Spleen (tissue), 11 donors: ENCODE results near the gene MPIG6B. TPM values are rescaled to one million over a fixed set of nuclear protein-coding genes. Genes with fewer than 3 reads are reported as not detected.

Experiments used
- DNase-seq: peaks from one replicate; pipeline ENCODE4 v3.0.0-alpha.2; 2020
- H3K27ac ChIP-seq, 8 donors: fragments of 200-600 bp; sonication (generic) in 7 of 8; 1 replicate in 4 of 8; 2 replicates in 4 of 8; pipeline versions ENCODE4 v1.5.0 to v1.8.0; 2016 to 2021; ENCODE audit warnings: inconsistent platforms in 4 of 8, mild to moderate bottlenecking in 4 of 8, moderate library complexity in 1 of 8
- H3K27me3 ChIP-seq, 7 donors: fragments of 200-600 bp; sonication (generic) in 6 of 7; replicated peaks in 1 of 7; 1 replicate in 4 of 7; 2 replicates in 3 of 7; pipeline versions ENCODE4 v1.5.0 to v1.8.0; 2016 to 2021; ENCODE audit warnings: inconsistent platforms in 3 of 7, mild to moderate bottlenecking in 1 of 7
- H3K36me3 ChIP-seq, 6 donors: fragments of 200-600 bp; sonication (generic) in 5 of 6; 1 replicate in 4 of 6; 2 replicates in 2 of 6; pipeline versions ENCODE4 v1.5.0 to v1.8.0; 2016 to 2021; ENCODE audit warnings: inconsistent platforms in 2 of 6
- H3K4me1 ChIP-seq, 6 donors: fragments of 200-600 bp; sonication (generic) in 5 of 6; 1 replicate in 3 of 6; 2 replicates in 3 of 6; pipeline versions ENCODE4 v1.5.0 to v1.8.0; 2016 to 2021; ENCODE audit warnings: inconsistent platforms in 3 of 6
- H3K4me3 ChIP-seq, 8 donors: fragments of 200-600 bp; sonication (generic) in 7 of 8; 1 replicate in 4 of 8; 2 replicates in 4 of 8; pipeline versions ENCODE4 v1.5.0 to v1.8.0; 2016 to 2021; ENCODE audit warnings: inconsistent platforms in 4 of 8, mild to moderate bottlenecking in 4 of 8, moderate library complexity in 2 of 8
- H3K9me3 ChIP-seq, 8 donors: fragments of 200-600 bp; sonication (generic) in 7 of 8; 1 replicate in 4 of 8; 2 replicates in 4 of 8; pipeline versions ENCODE4 v1.5.0 to v1.8.0; 2016 to 2021; ENCODE audit warnings: inconsistent platforms in 4 of 8
- CTCF ChIP-seq, 11 experiments: fragments of 200-600 bp in 7 of 11; fragments of 450-650 bp in 4 of 11; sonication (generic) in 4 of 11; IDR thresholded peaks in 8 of 11; conservative IDR thresholded peaks in 3 of 11; 1 replicate in 7 of 11; 2 replicates in 4 of 11; pipeline versions ENCODE4 v1.4.0 to v1.8.0; 2016 to 2021; ENCODE audit warnings: antibody characterized with exemption in 11 of 11, inconsistent platforms in 4 of 11, mild to moderate bottlenecking in 1 of 11
- POLR2A ChIP-seq, 3 donors: fragments of 450-650 bp; IDR thresholded peaks; one replicate each; pipeline ENCODE4 v1.5.1; 2017; ENCODE audit warnings: antibody characterized with exemption in 3 of 3, mild to moderate bottlenecking in 1 of 3
- POLR2AphosphoS5 ChIP-seq, 3 donors: sonication (generic); formaldehyde crosslinking; IDR thresholded peaks; one replicate each; pipeline ENCODE4 v1.5.1; 2017; ENCODE audit warnings: antibody characterized with exemption in 3 of 3
- WGBS, 5 donors: extraction: QIAGEN DNeasy Blood & Tissue Kit in 3 of 5; methylation state at CpG; one replicate each; pipeline versions ENCODE4 v1.1.5 to v1.1.7; 2013 to 2018; 5-methylcytosine and 5-hydroxymethylcytosine counted together
- intact Hi-C: fragments of 100-400 bp; cut with DNase I; formaldehyde crosslinking; loops from one replicate; pipeline ENCODE4 v1.15.0; 2023; ENCODE audit warnings: low total_unique reads
- polyA plus RNA-seq, 3 donors: library from polyadenylated mRNA; stranded (reverse); fragments of 200-250 nt; gene quantifications; one replicate each; pipeline ENCODE4 v1.2.1, GENCODE V29; 2013
- total RNA-seq, 7 donors: library from RNA; depleted of rRNA in 3 of 7; stranded (reverse); fragments of >200 nt in 3 of 7; fragmentation: NEBNext Ultra II Directional in 4 of 7; extraction: Animal tissue kit (Norgen Biotek cat#: 25700) in 4 of 7; gene quantifications; one replicate each; pipeline versions ENCODE4 v1.1.0 to v1.2.1, GENCODE V29; 2016 to 2021
- donor health status: healthy with polysubstance abuse.
- donor health status: DM: no; HTN: no; CAD: no; lungs with moderate emphysema.
- donor health status: DM: no; HTN: no; CAD: no.
- donor health status: Bipolar disorder and iron deficiency.
- donor health status: healthy.
- donor health status: DM: no; HTN: no; CAD: no.
- donor health status: DM: yes; HTN: yes; CAD: no.

The MPIG6B gene
- total and polyA plus RNA-seq, 10 donors, result 0.46 to 15.1 (median 9.3) TPM

DNA sequence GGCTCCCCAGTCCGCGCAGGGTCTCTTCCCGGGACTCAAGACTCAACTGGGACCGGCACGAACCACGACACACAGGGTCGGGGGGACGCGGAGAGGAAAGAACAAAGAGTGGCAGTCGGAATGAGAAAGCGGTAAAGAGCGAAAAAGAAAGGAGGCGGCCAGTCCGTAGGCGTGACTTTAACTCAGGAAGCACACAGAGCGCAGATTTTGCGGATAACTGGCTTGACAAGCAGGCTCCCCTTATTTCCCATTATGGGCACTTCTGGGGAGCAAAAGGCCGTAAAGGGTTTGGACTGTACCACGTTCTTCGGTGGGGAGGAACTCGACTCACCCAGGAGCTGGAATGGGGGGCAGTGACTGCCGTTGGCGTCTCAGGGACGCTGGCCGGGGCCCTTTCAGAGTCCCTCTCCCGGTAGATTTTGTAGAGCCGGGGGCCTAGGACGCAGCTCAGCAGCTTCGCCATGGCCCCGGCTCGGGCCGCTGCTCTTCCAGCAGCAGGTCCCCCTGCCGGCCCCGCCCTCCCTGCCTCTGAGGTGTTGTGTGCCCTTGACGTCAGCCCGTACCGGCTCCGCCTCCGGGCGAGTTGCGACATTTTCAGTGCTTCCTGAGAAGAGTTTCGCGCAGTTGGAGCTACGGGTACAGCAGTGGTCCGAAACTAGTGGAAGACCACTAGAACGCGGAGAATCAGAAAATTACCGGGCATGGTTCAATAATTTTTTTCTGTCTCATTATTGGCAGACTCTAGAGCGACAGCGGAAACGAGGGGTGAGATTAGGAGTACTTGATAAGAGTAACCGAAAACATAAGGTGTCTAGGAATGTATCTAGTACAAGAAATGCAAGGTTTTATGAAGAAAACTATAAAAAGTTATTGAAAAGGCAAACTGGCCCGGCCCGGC is 20.1 kb upstream of the MPIG6B start, which contains the start of gene ABHD16A:
ABHD16A (minus strand) TSS at position 506 of the 898 bp plus-strand sequence; CDS start at position 463, 43 bp downstream.
- peak within 1 kb of the TSS; percentile 97 to 100 (median 99) for H3K27ac ChIP-seq
- H3K4me3 ChIP-seq, result peak within 1 kb of the TSS; percentile 52 to 82 (median 61)
- H3K27me3 ChIP-seq, result no peaks in the 10 kb centered on the region
- peak; percentile 100 for DNase-seq
- TF ChIP-seq POLR2AphosphoS5 (IDR thresholded peaks at IDR 0.05) (peak; percentile 98 to 99 (median 99)), POLR2A (IDR thresholded peaks at IDR 0.05) (peak; percentile 89 to 94 (median 92)), CTCF (IDR thresholded peaks at IDR 0.05 in 8 of 11, conservative IDR thresholded peaks at IDR 0.05 in 3 of 11) (peak in 7 of 11 experiments; percentile 25 to 58 (median 48))
- H3K9me3 ChIP-seq, result no peaks in the 10 kb centered on the region
- intact Hi-C loops, result no loop called here
- peaks cover 15 to 54% (median 35%) of the 10 kb centered on the region in 6 donors for H3K4me1 ChIP-seq
- H3K36me3 ChIP-seq, result peaks cover 0 to 37% (median 22%) of the 10 kb centered on the region in 6 donors
- 1 to 2% (median 1%) methylated on average over 42 to 54 of the region's 54 CpGs for WGBS, 5 donors

- 86 to 94% (median 91%) methylated on average over 5 to 6 of the region's 6 CpGs for WGBS, 5 donors
Measured at GRCh38 chr6:31705931-31706330, 17.2 kb upstream of the MPIG6B start.

DNA sequence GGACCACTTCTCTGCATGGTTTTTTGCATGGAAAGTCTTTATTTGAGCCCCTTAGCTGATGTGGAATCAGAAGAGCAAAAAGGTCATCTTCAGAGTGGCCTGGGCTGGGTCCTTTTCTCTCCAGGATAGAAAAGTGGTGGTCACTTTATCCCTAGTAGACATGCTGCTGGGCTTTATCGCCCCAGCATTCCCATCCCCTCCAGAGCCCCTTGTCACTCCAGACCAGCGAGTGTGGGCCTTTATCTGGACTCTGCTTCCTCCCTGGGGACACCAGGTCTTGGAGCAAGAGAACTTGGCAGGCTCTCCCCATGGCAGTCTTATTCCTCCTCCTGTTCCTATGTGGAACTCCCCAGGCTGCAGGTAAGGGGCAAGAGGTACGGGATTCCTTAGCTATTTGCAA is 16.6 kb upstream of the MPIG6B start, which contains the start of gene LY6G6F:
LY6G6F (plus strand) TSS at position 268 of the 400 bp plus-strand sequence; CDS start at position 309, 41 bp downstream.
- H3K4me3 ChIP-seq, result no peak within 1 kb of the TSS
- no peaks in the 10 kb centered on the region for H3K9me3 ChIP-seq
- H3K36me3 ChIP-seq, result peaks cover 0 to 2% (median 0%) of the 10 kb centered on the region in 6 donors
- H3K4me1 ChIP-seq, result peaks cover 7 to 36% (median 24%) of the 10 kb centered on the region in 6 donors
- H3K27me3 ChIP-seq, result no peaks in the 10 kb centered on the region
- no peak for DNase-seq
- 44 to 74% (median 64%) methylated on average over 3 of the region's 3 CpGs for WGBS, 5 donors
- H3K27ac ChIP-seq, result no peak within 1 kb of the TSS
- TF ChIP-seq POLR2AphosphoS5 (IDR thresholded peaks at IDR 0.05), result no peak
- no peak for TF ChIP-seq POLR2A (IDR thresholded peaks at IDR 0.05)
- no peak for TF ChIP-seq CTCF (IDR thresholded peaks at IDR 0.05 in 8 of 11, conservative IDR thresholded peaks at IDR 0.05 in 3 of 11)
- intact Hi-C loops, result no loop called here

More at GRCh38 chr6:31705931-31706330, 17.2 kb upstream of the MPIG6B start:
- no peak overlapping the region for H3K4me3 ChIP-seq
- TF ChIP-seq POLR2AphosphoS5 (IDR thresholded peaks at IDR 0.05), result no peak
- TF ChIP-seq CTCF (IDR thresholded peaks at IDR 0.05 in 8 of 11, conservative IDR thresholded peaks at IDR 0.05 in 3 of 11), result no peak
- TF ChIP-seq POLR2A (IDR thresholded peaks at IDR 0.05), result no peak
- peaks cover 13 to 36% (median 26%) of the 10 kb centered on the region in 6 donors for H3K4me1 ChIP-seq
- no peaks in the 10 kb centered on the region for H3K27me3 ChIP-seq
- no peaks in the 10 kb centered on the region for H3K9me3 ChIP-seq
- DNase-seq, result no peak
- no peak overlapping the region for H3K27ac ChIP-seq
- H3K36me3 ChIP-seq, result peaks cover 0 to 8% (median 0%) of the 10 kb centered on the region in 6 donors
- intact Hi-C loops, result no loop called here

DNA sequence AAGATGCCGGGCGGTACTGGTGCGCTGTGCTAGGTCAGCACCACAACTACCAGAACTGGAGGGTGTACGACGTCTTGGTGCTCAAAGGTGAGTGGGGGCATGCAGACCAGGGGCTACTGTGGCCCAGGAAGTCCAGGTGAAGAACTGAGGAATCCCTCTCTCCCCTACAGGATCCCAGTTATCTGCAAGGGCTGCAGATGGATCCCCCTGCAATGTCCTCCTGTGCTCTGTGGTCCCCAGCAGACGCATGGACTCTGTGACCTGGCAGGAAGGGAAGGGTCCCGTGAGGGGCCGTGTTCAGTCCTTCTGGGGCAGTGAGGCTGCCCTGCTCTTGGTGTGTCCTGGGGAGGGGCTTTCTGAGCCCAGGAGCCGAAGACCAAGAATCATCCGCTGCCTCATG is 15.5 kb upstream of the MPIG6B start:
- intact Hi-C loops, result no loop called here
- no peak overlapping the region for H3K27ac ChIP-seq
- DNase-seq, result no peak
- H3K9me3 ChIP-seq, result no peaks in the 10 kb centered on the region
- 74 to 88% (median 88%) methylated on average over 5 to 10 of the region's 10 CpGs for WGBS, 5 donors
- no peak overlapping the region for H3K4me3 ChIP-seq
- H3K36me3 ChIP-seq, result no peaks in the 10 kb centered on the region
- TF ChIP-seq CTCF (IDR thresholded peaks at IDR 0.05 in 8 of 11, conservative IDR thresholded peaks at IDR 0.05 in 3 of 11) (no peak), POLR2AphosphoS5 (IDR thresholded peaks at IDR 0.05) (no peak), POLR2A (IDR thresholded peaks at IDR 0.05) (no peak)
- H3K4me1 ChIP-seq, result peaks cover 0 to 30% (median 17%) of the 10 kb centered on the region in 6 donors
- H3K27me3 ChIP-seq, result no peaks in the 10 kb centered on the region
